Measurements from ENCODE around the gene TOMM40. TPM values are rescaled to one million over a fixed set of nuclear protein-coding genes. Genes with fewer than 3 reads are reported as not detected.
A peak's percentile ranks its signal among the peaks of the same experiment; 100 is the strongest.

The TOMM40 gene
- total and polyA plus RNA-seq, 9 of the 15 experiments (the other 6 are each of a cell fraction or from before 2014, with no cell fraction given), result 0.89 to 290 (median 160) TPM

DNA sequence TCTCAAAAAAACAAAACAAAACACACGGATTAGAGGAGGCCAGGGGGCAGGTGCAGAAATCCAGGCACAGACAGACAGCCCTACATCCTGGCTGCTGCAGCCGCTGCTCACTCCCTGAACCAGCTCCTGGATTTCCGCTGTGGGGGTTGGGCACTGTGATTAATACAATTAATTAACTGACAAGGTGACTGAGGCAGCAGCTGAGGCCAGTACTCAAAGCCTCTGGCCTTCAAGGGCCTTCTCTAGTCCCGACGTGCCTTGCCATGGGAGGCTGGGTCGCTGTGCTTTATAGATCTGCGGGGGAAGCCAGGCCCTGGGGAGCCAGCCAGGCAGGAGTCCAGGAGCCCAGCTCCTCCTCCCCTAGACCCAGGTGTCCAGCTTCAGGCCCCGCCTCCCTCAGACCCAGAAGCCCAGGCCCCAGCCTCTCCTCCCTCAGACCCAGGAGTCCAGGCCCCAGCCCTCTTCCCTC, 40.4 kb upstream of the TOMM40 start:
- H3K9me3 ChIP-seq (replicated peaks; ENCODE audit: control insufficient read depth, insufficient read depth, low read depth, low read length), result no peaks in the 10 kb centered on the region
- CTCF ChIA-PET (ENCODE audit: low intra/inter-chr PET ratio), result no interaction called here

More for the DNA sequence above, 40.4 kb upstream of the TOMM40 start:
- intact Hi-C loops (cut with micrococcal nuclease), result no loop called here
- Histone ChIP-seq H3K36me3 (ENCODE audit: control insufficient read depth, insufficient read depth, low read length) (peaks cover 13% of the 10 kb centered on the region; the same call in 1 of the 3 replicates), H3K9ac (ENCODE audit: insufficient read depth in 1 of 2, low read depth in 2 of 2, low read length in 2 of 2) (peak overlapping the region in 1 of 2 experiments; percentile 36; a peak in 2 of 4 replicates), H3K4me2 (ENCODE audit: insufficient read depth, low read length) (peak overlapping the region; percentile 93; the same call in 1 of the 2 replicates), H3K4me1 (replicated peaks in 1 of 2; ENCODE audit: control insufficient read depth in 2 of 2, insufficient read depth in 2 of 2, low read length in 2 of 2) (peaks cover 38 to 60% of the 10 kb centered on the region in 2 experiments), H2AFZ (ENCODE audit: low read depth, low read length) (no peak overlapping the region), H3K27me3 (ENCODE audit: control insufficient read depth in 2 of 2, insufficient read depth in 2 of 2, low read length in 2 of 2) (no peaks in the 10 kb centered on the region), H3K79me2 (ENCODE audit: control insufficient read depth, insufficient read depth, low read length) (peaks cover 80% of the 10 kb centered on the region), H3K27ac (ENCODE audit: extremely low read depth, low read depth, low read length) (peak overlapping the region; percentile 97; the same call in 2 of the 3 replicates), H4K20me1 (replicated peaks; ENCODE audit: control insufficient read depth, insufficient read depth, low read length) (peaks cover 32% of the 10 kb centered on the region), H3K4me3 (no peak overlapping the region), H3K9me1 (ENCODE audit: control insufficient read depth, insufficient read depth, low read length) (peaks cover 16% of the 10 kb centered on the region)
- BruUV-seq (replicated peaks), result no TSS peak
- TF ChIP-seq SOX6 (IDR thresholded peaks at IDR 0.05), result 0 out of 2 replicates have a peak, but pooled peaks have one; percentile 1
- TF ChIP-seq NR2C2 (CRISPR knock-in tag; IDR thresholded peaks at IDR 0.05), result no peak
- TF ChIP-seq NR2C2 (tag; IDR thresholded peaks at IDR 0.05), result 0 out of 2 replicates have a peak, but pooled peaks have one; percentile 5
- TF ChIP-seq, protein P1, sequence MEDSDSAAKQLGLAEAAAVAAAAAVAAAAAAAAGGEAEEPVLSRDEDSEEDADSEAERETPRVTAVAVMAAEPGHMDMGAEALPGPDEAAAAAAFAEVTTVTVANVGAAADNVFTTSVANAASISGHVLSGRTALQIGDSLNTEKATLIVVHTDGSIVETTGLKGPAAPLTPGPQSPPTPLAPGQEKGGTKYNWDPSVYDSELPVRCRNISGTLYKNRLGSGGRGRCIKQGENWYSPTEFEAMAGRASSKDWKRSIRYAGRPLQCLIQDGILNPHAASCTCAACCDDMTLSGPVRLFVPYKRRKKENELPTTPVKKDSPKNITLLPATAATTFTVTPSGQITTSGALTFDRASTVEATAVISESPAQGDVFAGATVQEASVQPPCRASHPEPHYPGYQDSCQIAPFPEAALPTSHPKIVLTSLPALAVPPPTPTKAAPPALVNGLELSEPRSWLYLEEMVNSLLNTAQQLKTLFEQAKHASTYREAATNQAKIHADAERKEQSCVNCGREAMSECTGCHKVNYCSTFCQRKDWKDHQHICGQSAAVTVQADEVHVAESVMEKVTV (CRISPR knock-in tag; IDR thresholded peaks at IDR 0.05), result no peak
- DNase-seq (ENCODE audit: extremely low read depth in 1 of 4, low spot score in 3 of 4), result peak in 1 of 4 experiments; percentile 20
- in situ Hi-C loops (cut with MboI), result no loop called here
- POLR2A ChIA-PET, result interaction anchor here (0.6 to 1.6 kb wide), 4 partner anchors 20 to 501 kb away, joined by 3 to 4 read pairs (median 4); no protein-coding TSS in a partner anchor
- no peak for ATAC-seq
- FAIRE-seq, result no peak
- WGBS (ENCODE audit: insufficient coverage, low coverage, missing lambda C conversion rate), result 73% methylated on average over 8 of the region's 8 CpGs

All from K562 (cell line).